ENCODE results near the gene VKORC1.

DNA sequence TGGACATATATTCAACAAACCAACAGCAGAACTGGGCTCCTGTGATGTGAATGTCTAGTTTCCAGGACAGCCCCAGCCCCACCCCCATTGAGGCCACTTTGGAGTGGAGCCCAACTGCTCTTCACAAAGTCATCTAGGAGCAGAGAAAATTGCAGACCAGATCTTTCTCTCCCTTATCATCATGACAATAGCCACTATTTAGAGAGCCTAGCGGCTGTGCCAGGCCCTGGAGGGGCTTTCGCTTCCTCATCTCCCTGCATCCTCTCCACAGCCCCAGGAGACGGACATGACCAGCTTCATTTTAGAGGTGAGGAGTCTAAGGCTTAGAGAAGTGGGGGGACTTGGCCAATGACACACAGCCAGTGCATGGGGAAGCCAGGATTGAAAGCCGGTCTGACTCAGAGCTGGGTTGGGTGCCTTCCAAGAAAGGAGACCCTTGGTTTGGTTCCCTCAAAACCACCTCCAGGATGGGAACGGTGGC is 39.5 kb upstream of the VKORC1 start:
- TF ChIP-seq, protein P1, sequence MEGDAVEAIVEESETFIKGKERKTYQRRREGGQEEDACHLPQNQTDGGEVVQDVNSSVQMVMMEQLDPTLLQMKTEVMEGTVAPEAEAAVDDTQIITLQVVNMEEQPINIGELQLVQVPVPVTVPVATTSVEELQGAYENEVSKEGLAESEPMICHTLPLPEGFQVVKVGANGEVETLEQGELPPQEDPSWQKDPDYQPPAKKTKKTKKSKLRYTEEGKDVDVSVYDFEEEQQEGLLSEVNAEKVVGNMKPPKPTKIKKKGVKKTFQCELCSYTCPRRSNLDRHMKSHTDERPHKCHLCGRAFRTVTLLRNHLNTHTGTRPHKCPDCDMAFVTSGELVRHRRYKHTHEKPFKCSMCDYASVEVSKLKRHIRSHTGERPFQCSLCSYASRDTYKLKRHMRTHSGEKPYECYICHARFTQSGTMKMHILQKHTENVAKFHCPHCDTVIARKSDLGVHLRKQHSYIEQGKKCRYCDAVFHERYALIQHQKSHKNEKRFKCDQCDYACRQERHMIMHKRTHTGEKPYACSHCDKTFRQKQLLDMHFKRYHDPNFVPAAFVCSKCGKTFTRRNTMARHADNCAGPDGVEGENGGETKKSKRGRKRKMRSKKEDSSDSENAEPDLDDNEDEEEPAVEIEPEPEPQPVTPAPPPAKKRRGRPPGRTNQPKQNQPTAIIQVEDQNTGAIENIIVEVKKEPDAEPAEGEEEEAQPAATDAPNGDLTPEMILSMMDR (IDR thresholded peaks at IDR 0.05), result no peak
- TF ChIP-seq POLR2A (IDR thresholded peaks at IDR 0.05), result no peak

Measured in Peyer's patch (tissue), 4 donors.